Upper lobe of right lung (tissue), 1 donor: Measurements from ENCODE around the gene MYOCD. TPM values are rescaled to one million over a fixed set of nuclear protein-coding genes. Genes with fewer than 3 reads are reported as not detected.

ENCODE experiments used
- ATAC-seq: fragments of 200-7000 bp; cut with Tn5 transposase; one replicate; pipeline ENCODE4 v1.9.1; 2020; ENCODE audit warnings: mild to moderate bottlenecking, moderate library complexity
- DNase-seq: peaks from one replicate; pipeline ENCODE4 v3.0.0-alpha.2; 2020
- H3K27ac ChIP-seq: fragments of 200-600 bp; one replicate; pipeline ENCODE4 v1.8.0; 2022
- H3K27me3 ChIP-seq: fragments of 200-600 bp; one replicate; pipeline ENCODE4 v1.8.0; 2022; ENCODE audit warnings: mild to moderate bottlenecking
- H3K36me3 ChIP-seq: fragments of 200-600 bp; one replicate; pipeline ENCODE4 v1.8.0; 2022
- H3K4me1 ChIP-seq: fragments of 200-600 bp; one replicate; pipeline ENCODE4 v1.8.0; 2022
- H3K4me3 ChIP-seq: fragments of 200-600 bp; one replicate; pipeline ENCODE4 v1.8.0; 2022; ENCODE audit warnings: mild to moderate bottlenecking
- H3K9me3 ChIP-seq: fragments of 200-600 bp; one replicate; pipeline ENCODE4 v1.8.0; 2022
- CTCF ChIP-seq: fragments of 200-600 bp; IDR thresholded peaks from one replicate; pipeline ENCODE4 v1.8.0; 2022; ENCODE audit warnings: antibody characterized with exemption
- intact Hi-C: fragments of 100-400 bp; cut with DNase I; formaldehyde crosslinking; loops from one replicate; pipeline ENCODE4 v1.11.0; 2022
- total RNA-seq: library from RNA; stranded (reverse); fragmentation: NEBNext Ultra II Directional; extraction: Animal tissue kit (Norgen Biotek cat#: 25700); gene quantifications from one replicate; pipeline ENCODE4 v1.2.1, GENCODE V29; 2021
- donor health status: DM: no; HTN: yes; CAD: no; lungs with severe emphysema.

The MYOCD gene
- total RNA-seq, 1 donor from 2014 or later: 4.1 TPM

GRCh38 chr17:12808723-12809122 lies 143.0 kb downstream of the MYOCD start:
- Histone ChIP-seq H3K9me3 (peaks cover 7% of the 10 kb centered on the region), H3K27ac (no peak overlapping the region), H3K27me3 (no peaks in the 10 kb centered on the region), H3K4me3 (no peak overlapping the region), H3K4me1 (no peaks in the 10 kb centered on the region), H3K36me3 (no peaks in the 10 kb centered on the region)
- no peak for TF ChIP-seq CTCF
- ATAC-seq: no peak
- intact Hi-C loops: no loop called here
- no peak for DNase-seq

DNA sequence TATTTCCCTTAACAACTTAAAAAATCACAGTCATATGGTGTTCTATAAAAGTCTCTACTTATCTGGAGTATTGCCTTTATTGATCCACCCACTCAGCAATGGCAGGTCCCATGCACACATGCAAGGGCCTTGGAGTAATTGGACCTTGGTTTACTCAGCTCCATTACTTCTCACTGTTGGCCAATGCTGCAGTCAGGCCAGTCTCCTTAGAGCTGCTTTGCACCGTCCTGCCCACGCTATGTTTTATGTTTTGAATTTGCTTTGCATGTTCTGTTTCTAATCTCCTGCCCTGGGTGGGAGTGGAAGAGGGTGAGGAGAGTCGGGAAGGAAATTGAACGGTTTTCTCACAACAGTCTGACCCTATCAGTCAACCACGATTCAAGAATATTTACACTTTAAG lies 147.2 kb downstream of the MYOCD start:
- Histone ChIP-seq H3K27me3 (no peaks in the 10 kb centered on the region), H3K9me3 (peaks cover 7% of the 10 kb centered on the region), H3K27ac (no peak overlapping the region), H3K4me1 (no peaks in the 10 kb centered on the region), H3K4me3 (no peak overlapping the region), H3K36me3 (no peaks in the 10 kb centered on the region)
- no peak for DNase-seq
- TF ChIP-seq CTCF: no peak
- intact Hi-C loops: no loop called here
- ATAC-seq: no peak

DNA sequence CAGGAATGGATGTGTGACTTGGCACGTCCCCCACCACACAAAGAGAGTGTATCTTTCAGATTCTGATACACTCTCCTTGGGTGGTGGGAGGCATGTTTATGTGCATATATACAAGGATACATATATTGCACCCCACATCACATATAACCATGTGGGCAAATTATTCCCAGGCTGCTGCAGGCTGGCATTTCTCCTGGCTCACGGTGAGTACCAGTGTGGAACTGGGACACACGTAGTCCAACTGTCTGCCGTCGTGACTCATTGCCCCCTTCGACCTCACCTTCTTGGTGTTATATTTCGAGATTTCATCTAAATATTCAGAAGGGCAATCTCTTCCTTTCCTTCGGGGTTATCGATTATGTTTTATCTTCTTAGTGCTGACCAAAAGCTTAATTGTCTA lies 148.0 kb downstream of the MYOCD start:
- TF ChIP-seq CTCF: no peak
- intact Hi-C loops: no loop called here
- DNase-seq (no peak), ATAC-seq (no peak)
- H3K27me3 ChIP-seq: no peaks in the 10 kb centered on the region
- H3K4me3 ChIP-seq: no peak overlapping the region
- H3K9me3 ChIP-seq: peaks cover 3% of the 10 kb centered on the region
- H3K27ac ChIP-seq: no peak overlapping the region
- no peaks in the 10 kb centered on the region for H3K4me1 ChIP-seq
- H3K36me3 ChIP-seq: no peaks in the 10 kb centered on the region

GRCh38 chr17:12814718-12815117 lies 149.0 kb downstream of the MYOCD start:
- ATAC-seq (no peak), DNase-seq (no peak)
- H3K27ac ChIP-seq: no peak overlapping the region
- no peaks in the 10 kb centered on the region for H3K36me3 ChIP-seq
- H3K4me3 ChIP-seq: no peak overlapping the region
- intact Hi-C loops: no loop called here
- no peaks in the 10 kb centered on the region for H3K9me3 ChIP-seq
- no peaks in the 10 kb centered on the region for H3K27me3 ChIP-seq
- TF ChIP-seq CTCF: no peak
- no peaks in the 10 kb centered on the region for H3K4me1 ChIP-seq

GRCh38 chr17:12815642-12816141 lies 150.0 kb downstream of the MYOCD start:
- DNase-seq: no peak
- H3K4me1 ChIP-seq: no peaks in the 10 kb centered on the region
- H3K36me3 ChIP-seq: no peaks in the 10 kb centered on the region
- TF ChIP-seq CTCF: no peak
- intact Hi-C loops: no loop called here
- no peak for ATAC-seq
- no peaks in the 10 kb centered on the region for H3K27me3 ChIP-seq
- H3K9me3 ChIP-seq: no peaks in the 10 kb centered on the region
- no peak overlapping the region for H3K4me3 ChIP-seq
- H3K27ac ChIP-seq: no peak overlapping the region

Other genes starting within 250 kb of the MYOCD start
- gene ARHGAP44, start 123.6 kb downstream of the MYOCD start, total RNA-seq: 41.2 TPM